ENCODE measurements around the gene RHOA.
"Not testable (repeated sequence)": the region's sequence is repeated elsewhere in the genome, so short reads cannot be mapped to it uniquely, and the experiment has no call there.

RHOA gene

DNA sequence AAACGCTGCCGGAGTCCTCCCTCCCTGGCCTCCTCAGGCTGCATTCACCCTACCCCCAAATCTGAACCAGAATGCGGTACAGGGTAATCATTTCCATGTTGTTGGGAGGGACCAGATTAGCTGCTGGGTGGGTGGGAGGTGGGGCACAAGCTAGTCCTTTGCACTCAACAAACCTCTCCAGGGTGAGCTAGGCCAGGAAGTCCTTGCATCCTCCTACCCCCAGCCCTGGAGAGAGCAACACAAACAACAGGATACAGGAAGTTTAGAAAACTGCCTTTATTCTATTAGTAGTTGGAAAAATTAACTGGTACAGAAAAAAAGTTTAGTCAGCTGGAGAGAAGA is 52.9 kb downstream of the RHOA start:
- TF ChIP-seq CTCF (IDR thresholded peaks at IDR 0.05; ENCODE audit: low read depth, low read length), result no peak
- DNase-seq (ENCODE audit: extremely low read depth, low read depth), result no peak

- peak; percentile 94 for DNase-seq (ENCODE audit: extremely low read depth, low read depth)
- no peak for TF ChIP-seq CTCF (IDR thresholded peaks at IDR 0.05; ENCODE audit: low read depth, low read length)
Measured at GRCh38 chr3:49358217-49358883, 53.4 kb downstream of the RHOA start, which contains the start of gene GPX1. Gene GPX1 (minus strand): TSS chr3:49358353. CDS start chr3:49358278, 75 bp downstream.

DNA sequence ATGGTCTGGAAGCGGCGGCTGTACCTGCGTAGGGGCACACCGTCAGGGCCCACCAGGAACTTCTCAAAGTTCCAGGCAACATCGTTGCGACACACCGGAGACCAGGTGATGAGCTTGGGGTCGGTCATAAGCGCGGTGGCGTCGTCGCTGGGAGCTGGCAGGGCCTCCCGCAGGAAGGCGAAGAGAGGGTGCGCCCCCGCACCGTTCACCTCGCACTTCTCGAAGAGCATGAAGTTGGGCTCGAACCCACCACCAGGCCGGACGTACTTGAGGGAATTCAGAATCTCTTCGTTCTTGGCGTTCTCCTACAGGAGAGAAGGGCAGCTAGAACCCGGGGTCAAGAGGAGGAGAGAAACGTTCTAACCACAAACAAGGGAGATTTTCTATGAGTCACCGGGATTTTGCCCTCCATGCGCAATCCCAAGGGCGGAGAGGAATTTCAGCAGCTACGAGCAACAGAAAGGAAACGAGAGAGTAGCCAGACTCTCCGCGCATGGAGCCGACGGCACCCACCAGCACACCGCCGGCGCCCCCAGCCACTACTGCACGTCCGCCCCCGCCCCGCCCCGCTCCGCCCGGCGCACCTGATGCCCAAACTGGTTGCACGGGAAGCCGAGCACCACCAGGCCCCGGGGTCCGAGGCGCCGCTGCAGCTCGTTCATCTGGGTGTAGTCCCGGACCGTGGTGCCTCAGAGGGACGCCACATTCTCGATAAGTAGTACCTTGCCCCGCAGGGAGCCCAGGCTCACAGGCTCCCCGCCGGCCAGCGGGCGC is 54.1 kb downstream of the RHOA start:
- DNase-seq (ENCODE audit: extremely low read depth, low read depth), result peak; percentile 70

DNA sequence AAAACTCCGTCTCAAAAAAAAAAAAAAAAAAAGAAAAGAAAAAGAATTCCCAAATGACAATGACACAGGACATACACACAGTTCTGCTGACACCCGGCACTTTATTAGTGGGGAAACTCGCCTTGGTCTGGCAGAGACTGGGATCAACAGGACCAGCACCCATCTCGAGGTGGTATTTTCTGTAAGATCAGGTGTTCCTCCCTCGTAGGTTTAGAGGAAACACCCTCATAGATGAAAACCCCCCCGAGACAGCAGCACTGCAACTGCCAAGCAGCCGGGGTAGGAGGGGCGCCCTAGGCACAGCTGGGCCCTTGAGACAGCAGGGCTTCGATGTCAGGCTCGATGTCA is 54.7 kb downstream of the RHOA start:
- not testable (repeated sequence) for DNase-seq (ENCODE audit: extremely low read depth, low read depth)

GRCh38 chr3:49352890-49353421 is 58.8 kb downstream of the RHOA start:
- no peak for DNase-seq (ENCODE audit: extremely low read depth, low read depth)
- TF ChIP-seq CTCF (IDR thresholded peaks at IDR 0.05; ENCODE audit: low read depth, low read length), result no peak

DNA sequence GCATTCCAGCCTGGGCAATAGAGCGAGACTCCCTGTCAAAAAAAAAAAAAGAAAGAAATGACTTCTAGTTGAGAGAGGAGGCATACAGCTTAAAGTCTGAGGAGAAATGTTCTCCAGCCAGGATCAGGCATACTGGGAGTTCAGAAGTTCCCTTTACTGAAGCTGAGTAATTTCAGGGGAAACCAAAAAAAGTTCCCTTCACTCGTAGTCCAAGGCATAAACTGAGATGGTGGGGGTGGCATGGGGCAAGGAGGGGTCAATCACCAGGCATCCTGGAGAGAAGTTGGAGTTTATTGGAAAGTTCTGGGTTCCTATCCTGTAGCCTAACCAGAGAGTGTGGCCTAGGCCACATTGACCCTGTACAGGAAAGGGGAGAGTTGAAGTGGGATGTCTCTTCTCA is 59.5 kb downstream of the RHOA start:
- TF ChIP-seq CTCF (IDR thresholded peaks at IDR 0.05; ENCODE audit: low read depth, low read length), result no peak
- no peak for DNase-seq (ENCODE audit: extremely low read depth, low read depth)

- peak; percentile 85 for DNase-seq (ENCODE audit: extremely low read depth, low read depth)
- TF ChIP-seq CTCF (IDR thresholded peaks at IDR 0.05; ENCODE audit: low read depth, low read length), result no peak
Measured at GRCh38 chr3:49351521-49352011, 60.2 kb downstream of the RHOA start.

DNA sequence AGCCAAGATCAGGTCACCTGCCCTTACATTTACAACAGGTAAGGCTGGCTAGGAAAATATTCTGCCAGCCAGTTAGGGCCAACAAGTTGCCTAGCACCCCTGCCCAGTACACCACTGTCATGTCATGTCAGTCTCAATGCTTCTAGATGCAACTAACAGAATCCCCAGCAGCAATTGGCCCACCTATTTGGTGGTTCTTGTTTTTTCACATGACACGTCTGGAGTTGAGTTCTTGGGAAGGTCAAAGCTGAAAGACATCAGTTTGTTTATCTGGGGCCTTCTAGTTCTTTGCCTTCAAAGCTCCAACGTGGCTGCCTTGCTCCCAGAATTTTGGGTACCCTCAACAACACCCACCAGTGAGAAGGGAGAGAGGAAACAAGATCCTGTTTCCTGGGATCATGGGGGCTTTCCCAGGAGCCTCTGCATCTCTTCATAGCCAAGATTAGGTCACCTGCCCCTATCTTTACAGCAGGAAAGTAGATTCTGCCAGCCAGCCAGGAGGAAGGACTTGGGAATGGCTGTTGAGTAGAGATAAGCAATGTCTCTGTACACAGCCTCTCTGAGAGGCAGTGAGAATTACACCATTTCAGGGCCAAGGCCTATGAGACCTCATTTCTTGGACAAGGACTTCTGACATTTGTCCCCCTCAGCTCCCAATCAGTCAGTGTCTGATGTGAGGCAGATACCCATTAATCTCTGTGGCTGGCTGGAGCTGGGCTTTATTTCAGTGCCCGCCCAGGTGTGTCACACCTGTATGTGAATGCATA is 62.2 kb downstream of the RHOA start:
- no peak for TF ChIP-seq CTCF (IDR thresholded peaks at IDR 0.05; ENCODE audit: low read depth, low read length)
- DNase-seq (ENCODE audit: extremely low read depth, low read depth), result no peak

DNA sequence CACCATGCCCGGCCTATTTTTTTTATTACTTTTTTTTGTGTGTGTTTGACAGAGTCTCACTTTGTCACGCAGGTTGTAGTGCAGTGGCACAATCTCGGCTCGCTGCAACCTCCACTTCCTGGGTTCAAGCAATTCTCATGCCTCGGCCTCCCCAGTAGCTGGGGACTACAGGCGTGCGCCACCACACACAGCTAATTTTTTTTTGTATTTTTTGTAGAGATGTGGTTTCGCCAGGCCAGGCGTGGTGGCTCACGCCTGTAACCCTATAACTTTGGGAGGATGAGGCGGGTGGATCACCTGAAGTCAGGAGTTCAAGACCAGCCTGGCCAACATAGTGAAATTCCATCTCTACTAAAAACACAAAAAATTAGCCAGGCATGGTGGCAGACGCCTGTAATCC is 63.4 kb downstream of the RHOA start:
- not testable (repeated sequence) for DNase-seq (ENCODE audit: extremely low read depth, low read depth)

Data from AG09319 (cell line).